Loucy (cell line): ENCODE measurements around the gene ZNRF1.
A peak's percentile ranks its signal among the peaks of the same experiment; 100 is the strongest.

Source experiments
- H2AFZ ChIP-seq: fragments of 200-600 bp; sonication (generic); 2 replicates; pipeline ENCODE4 v1.6.0; 2016; ENCODE audit warnings: antibody characterized with exemption, mild to moderate bottlenecking, low read length, moderate library complexity
- H3F3A ChIP-seq: fragments of 200-600 bp; 2 replicates; pipeline ENCODE4 v1.6.0; 2016; ENCODE audit warnings: antibody characterized with exemption, low read depth, mild to moderate bottlenecking
- H3K27me3 ChIP-seq: fragments of 200-600 bp; sonication (generic); 2 replicates; pipeline ENCODE4 v1.6.1; 2014; ENCODE audit warnings: low read length, mild to moderate bottlenecking; ENCODE audit not compliant: insufficient read depth, poor library complexity, severe bottlenecking
- H3K36me3 ChIP-seq: fragments of 200-600 bp; sonication (generic); 2 replicates; pipeline ENCODE4 v1.6.1; 2016; ENCODE audit warnings: low read length; ENCODE audit not compliant: insufficient read depth
- H3K4me1 ChIP-seq: fragments of 200-600 bp; sonication (generic); 2 replicates; pipeline ENCODE4 v1.5.1; 2014; ENCODE audit warnings: low read length, mild to moderate bottlenecking; ENCODE audit not compliant: insufficient read depth, poor library complexity, severe bottlenecking
- H3K4me2 ChIP-seq: fragments of 200-600 bp; sonication (generic); 2 replicates; pipeline ENCODE4 v1.6.0; 2014; ENCODE audit warnings: antibody characterized with exemption, low read length, low read depth, mild to moderate bottlenecking; ENCODE audit not compliant: poor library complexity, severe bottlenecking
- H3K4me3 ChIP-seq: fragments of 200-600 bp; sonication (generic); 2 replicates; pipeline ENCODE4 v1.5.1; 2014; ENCODE audit warnings: low read length, mild to moderate bottlenecking, mixed read lengths; ENCODE audit not compliant: poor library complexity, severe bottlenecking
- H3K79me2 ChIP-seq: fragments of 200-600 bp; sonication (generic); 2 replicates; pipeline ENCODE4 v1.6.1; 2014; ENCODE audit warnings: low read length; ENCODE audit not compliant: insufficient read depth
- H3K9ac ChIP-seq: fragments of 200-600 bp; sonication (generic); 2 replicates; pipeline ENCODE4 v1.6.0; 2014; ENCODE audit warnings: mild to moderate bottlenecking, low read depth, low read length, moderate library complexity; ENCODE audit not compliant: poor library complexity, severe bottlenecking
- H3K9me2 ChIP-seq: fragments of 200-600 bp; sonication (generic); replicated peaks from 2 replicates; pipeline ENCODE4 v1.6.1; 2016; ENCODE audit warnings: low read depth, low read length, mixed read lengths
- H3K9me3 ChIP-seq: fragments of 200-600 bp; sonication (generic); 2 replicates; pipeline ENCODE4 v1.6.1; 2014; ENCODE audit warnings: mild to moderate bottlenecking, antibody characterized with exemption, low read length, low read depth; ENCODE audit not compliant: insufficient read depth
- H4K20me1 ChIP-seq: fragments of 200-600 bp; sonication (generic); 2 replicates; pipeline ENCODE4 v1.6.0; 2014; ENCODE audit warnings: antibody characterized with exemption, low read length, mild to moderate bottlenecking; ENCODE audit not compliant: insufficient read depth, poor library complexity, severe bottlenecking
- CTCF ChIP-seq: fragments of 200-600 bp; sonication (generic); conservative IDR thresholded peaks from 2 replicates; pipeline ENCODE4 v1.5.1; 2014; ENCODE audit warnings: mild to moderate bottlenecking, antibody characterized with exemption, low read length
- EZH2phosphoT487 ChIP-seq: fragments of 200-600 bp; IDR thresholded peaks from 2 replicates; pipeline ENCODE4 v1.6.1; 2018; ENCODE audit warnings: antibody characterized with exemption, mild to moderate bottlenecking, moderate library complexity, borderline replicate concordance

The ZNRF1 gene

GRCh38 chr16:75003931-75004330, 5.1 kb downstream of the ZNRF1 start:
- Histone ChIP-seq H2AFZ (no peak overlapping the region), H3K4me3 (peak overlapping the region; percentile 100), H3K4me1 (peaks cover 63% of the 10 kb centered on the region), H3K36me3 (peaks cover 26% of the 10 kb centered on the region; the same call in 1 of the 2 replicates), H3K9me3 (no peaks in the 10 kb centered on the region), H3K27me3 (peaks cover 23% of the 10 kb centered on the region), H4K20me1 (peaks cover 96% of the 10 kb centered on the region), H3K9ac (peak overlapping the region; percentile 99), H3K4me2 (peak overlapping the region; percentile 86), H3F3A (no peaks in the 10 kb centered on the region), H3K9me2 (no peaks in the 10 kb centered on the region), H3K79me2 (peaks cover 98% of the 10 kb centered on the region)
- TF ChIP-seq EZH2phosphoT487 (no peak), CTCF (no peak)

GRCh38 chr16:75004460-75004859, 5.6 kb downstream of the ZNRF1 start:
- H3F3A ChIP-seq, result no peaks in the 10 kb centered on the region
- H3K79me2 ChIP-seq, result peaks cover 100% of the 10 kb centered on the region
- TF ChIP-seq EZH2phosphoT487 (no peak), CTCF (no peak)
- no peaks in the 10 kb centered on the region for H3K9me2 ChIP-seq
- H3K4me3 ChIP-seq, result peak overlapping the region; percentile 100
- peaks cover 20% of the 10 kb centered on the region for H3K27me3 ChIP-seq
- no peak overlapping the region for H2AFZ ChIP-seq
- peaks cover 68% of the 10 kb centered on the region for H3K4me1 ChIP-seq
- peaks cover 99% of the 10 kb centered on the region for H4K20me1 ChIP-seq
- peaks cover 26% of the 10 kb centered on the region; the same call in 1 of the 2 replicates for H3K36me3 ChIP-seq
- peak overlapping the region; percentile 86 for H3K4me2 ChIP-seq
- H3K9ac ChIP-seq, result peak overlapping the region; percentile 99
- H3K9me3 ChIP-seq, result no peaks in the 10 kb centered on the region

- Histone ChIP-seq H2AFZ (no peak overlapping the region), H3K9ac (peak overlapping the region; percentile 99), H3K4me2 (peak overlapping the region; percentile 86), H3K27me3 (peaks cover 9% of the 10 kb centered on the region), H3K4me3 (peak overlapping the region; percentile 100), H4K20me1 (peaks cover 100% of the 10 kb centered on the region), H3K9me2 (no peaks in the 10 kb centered on the region), H3F3A (no peaks in the 10 kb centered on the region), H3K9me3 (no peaks in the 10 kb centered on the region), H3K4me1 (peaks cover 72% of the 10 kb centered on the region), H3K36me3 (peaks cover 26% of the 10 kb centered on the region; the same call in 1 of the 2 replicates), H3K79me2 (peaks cover 100% of the 10 kb centered on the region)
- no peak for TF ChIP-seq CTCF
- TF ChIP-seq EZH2phosphoT487, result no peak
Observed at GRCh38 chr16:75005697-75006096, 6.9 kb downstream of the ZNRF1 start.
